Prostate gland (tissue), 2 donors: Measurements from ENCODE around the gene ST8SIA1. TPM values are rescaled to one million over a fixed set of nuclear protein-coding genes. Genes with fewer than 3 reads are reported as not detected.

Source experiments
- DNase-seq: peaks from one replicate; pipeline ENCODE4 v3.0.0-alpha.2; 2019; ENCODE audit warnings: low spot score
- H3K27ac ChIP-seq, 2 donors: fragments of 200-600 bp; sonication (generic); 2 replicates each; pipeline ENCODE4 v1.5.1; 2017 to 2019
- H3K27me3 ChIP-seq: fragments of 200-600 bp; sonication (generic); replicated peaks from 2 replicates; pipeline ENCODE4 v1.5.1; 2019; ENCODE audit not compliant: insufficient read depth
- H3K36me3 ChIP-seq, 2 donors: fragments of 200-600 bp; sonication (generic); 1 replicate in 1 of 2; 2 replicates in 1 of 2; pipeline versions ENCODE4 v1.5.1 to v1.8.1; 2017 to 2019
- H3K4me1 ChIP-seq: fragments of 200-600 bp; sonication (generic); replicated peaks from 2 replicates; pipeline ENCODE4 v1.5.1; 2019
- H3K4me3 ChIP-seq, 2 donors: fragments of 200-600 bp; sonication (generic); 2 replicates each; pipeline ENCODE4 v1.5.1; 2017 to 2019
- H3K9me3 ChIP-seq: fragments of 200-600 bp; sonication (generic); 2 replicates; pipeline ENCODE4 v1.5.1; 2017
- POLR2A ChIP-seq: fragments of 450-650 bp; IDR thresholded peaks from one replicate; pipeline ENCODE4 v1.6.1; 2016; ENCODE audit warnings: antibody characterized with exemption, mild to moderate bottlenecking
- POLR2AphosphoS5 ChIP-seq: sonication (generic); formaldehyde crosslinking; IDR thresholded peaks from one replicate; pipeline ENCODE4 v1.6.1; 2017; ENCODE audit warnings: antibody characterized with exemption
- WGBS: methylation state at CpG from one replicate; pipeline ENCODE4 v1.1.5; 2018; 5-methylcytosine and 5-hydroxymethylcytosine counted together
- intact Hi-C: fragments of 100-400 bp; cut with DNase I; formaldehyde crosslinking; loops from one replicate; pipeline ENCODE4 v1.14.2; 2022
- total RNA-seq, 2 donors: library from RNA; depleted of rRNA; stranded (reverse); fragments of >200 nt; gene quantifications; one replicate each; pipeline ENCODE4 v1.1.0, GENCODE V29; 2016
- TF ChIP-seq, protein P1 (sequence below), 4 experiments: fragments of 200-600 bp in 2 of 4; fragments of 450-650 bp in 2 of 4; sonication (generic) in 2 of 4; IDR thresholded peaks; 1 replicate in 3 of 4; 2 replicates in 1 of 4; pipeline ENCODE4 v1.5.1; 2016 to 2019; ENCODE audit warnings: antibody characterized with exemption in 4 of 4, mild to moderate bottlenecking in 2 of 4, moderate library complexity in 2 of 4

Gene ST8SIA1
- total RNA-seq, 2 donors from 2014 or later: 17.7 to 18.8 TPM

GRCh38 chr12:22204391-22204790 lies 130.1 kb downstream of the ST8SIA1 start:
- H3K4me1 ChIP-seq: no peaks in the 10 kb centered on the region
- H3K36me3 ChIP-seq: no peaks in the 10 kb centered on the region
- DNase-seq: no peak
- intact Hi-C loops: no loop called here
- TF ChIP-seq POLR2AphosphoS5: no peak
- TF ChIP-seq POLR2A: no peak
- TF ChIP-seq, protein P1, sequence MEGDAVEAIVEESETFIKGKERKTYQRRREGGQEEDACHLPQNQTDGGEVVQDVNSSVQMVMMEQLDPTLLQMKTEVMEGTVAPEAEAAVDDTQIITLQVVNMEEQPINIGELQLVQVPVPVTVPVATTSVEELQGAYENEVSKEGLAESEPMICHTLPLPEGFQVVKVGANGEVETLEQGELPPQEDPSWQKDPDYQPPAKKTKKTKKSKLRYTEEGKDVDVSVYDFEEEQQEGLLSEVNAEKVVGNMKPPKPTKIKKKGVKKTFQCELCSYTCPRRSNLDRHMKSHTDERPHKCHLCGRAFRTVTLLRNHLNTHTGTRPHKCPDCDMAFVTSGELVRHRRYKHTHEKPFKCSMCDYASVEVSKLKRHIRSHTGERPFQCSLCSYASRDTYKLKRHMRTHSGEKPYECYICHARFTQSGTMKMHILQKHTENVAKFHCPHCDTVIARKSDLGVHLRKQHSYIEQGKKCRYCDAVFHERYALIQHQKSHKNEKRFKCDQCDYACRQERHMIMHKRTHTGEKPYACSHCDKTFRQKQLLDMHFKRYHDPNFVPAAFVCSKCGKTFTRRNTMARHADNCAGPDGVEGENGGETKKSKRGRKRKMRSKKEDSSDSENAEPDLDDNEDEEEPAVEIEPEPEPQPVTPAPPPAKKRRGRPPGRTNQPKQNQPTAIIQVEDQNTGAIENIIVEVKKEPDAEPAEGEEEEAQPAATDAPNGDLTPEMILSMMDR (IDR thresholded peaks at IDR 0.05): no peak
- no peaks in the 10 kb centered on the region for H3K9me3 ChIP-seq
- H3K27me3 ChIP-seq: no peaks in the 10 kb centered on the region
- H3K27ac ChIP-seq: no peak overlapping the region
- WGBS: 83% methylated on average over 1 of the region's 1 CpG
- no peak overlapping the region for H3K4me3 ChIP-seq

DNA sequence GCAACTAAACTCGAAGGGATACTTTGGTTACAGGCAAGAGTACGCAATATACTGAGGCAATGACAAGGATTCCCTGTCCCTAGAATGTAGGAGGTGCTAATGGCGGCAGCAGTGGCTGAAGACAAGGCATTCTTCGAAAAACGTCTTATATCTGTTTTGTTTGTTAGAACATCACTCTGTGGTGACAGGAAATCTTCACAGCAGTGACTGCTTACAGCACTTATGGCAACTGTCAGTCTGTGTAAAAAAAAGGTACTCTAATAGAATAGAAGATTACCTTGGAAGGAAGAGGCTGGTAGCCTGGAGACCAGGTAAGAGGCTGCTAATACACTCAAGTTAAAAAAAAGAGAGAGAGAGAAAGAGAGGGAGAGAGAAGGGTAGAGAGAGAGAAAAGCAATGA lies 131.7 kb downstream of the ST8SIA1 start:
- Histone ChIP-seq H3K4me3 (no peak overlapping the region), H3K9me3 (no peaks in the 10 kb centered on the region), H3K36me3 (no peaks in the 10 kb centered on the region), H3K27ac (no peak overlapping the region), H3K4me1 (no peaks in the 10 kb centered on the region), H3K27me3 (no peaks in the 10 kb centered on the region)
- intact Hi-C loops: no loop called here
- no peak for DNase-seq
- TF ChIP-seq POLR2A (no peak), POLR2AphosphoS5 (no peak)
- TF ChIP-seq, protein P1 (IDR thresholded peaks at IDR 0.05): no peak
- WGBS: 86% methylated on average over 5 of the region's 5 CpGs

GRCh38 chr12:22201101-22201500 lies 133.4 kb downstream of the ST8SIA1 start:
- Histone ChIP-seq H3K27me3 (no peaks in the 10 kb centered on the region), H3K4me3 (no peak overlapping the region), H3K4me1 (no peaks in the 10 kb centered on the region), H3K9me3 (no peaks in the 10 kb centered on the region), H3K27ac (no peak overlapping the region), H3K36me3 (no peaks in the 10 kb centered on the region)
- no peak for DNase-seq
- 91% methylated on average over 3 of the region's 3 CpGs for WGBS
- intact Hi-C loops: no loop called here
- TF ChIP-seq, protein P1 (IDR thresholded peaks at IDR 0.05): no peak
- TF ChIP-seq POLR2A (no peak), POLR2AphosphoS5 (no peak)

- Histone ChIP-seq H3K27ac (no peak overlapping the region), H3K9me3 (no peaks in the 10 kb centered on the region), H3K4me1 (no peaks in the 10 kb centered on the region), H3K36me3 (no peaks in the 10 kb centered on the region), H3K27me3 (no peaks in the 10 kb centered on the region), H3K4me3 (no peak overlapping the region)
- WGBS: 95% methylated on average over 1 of the region's 1 CpG
- DNase-seq: no peak
- intact Hi-C loops: no loop called here
- TF ChIP-seq, protein P1 (IDR thresholded peaks at IDR 0.05): no peak
These were observed 138.3 kb downstream of the ST8SIA1 start for GRCh38 chr12:22196236-22196635.

DNA sequence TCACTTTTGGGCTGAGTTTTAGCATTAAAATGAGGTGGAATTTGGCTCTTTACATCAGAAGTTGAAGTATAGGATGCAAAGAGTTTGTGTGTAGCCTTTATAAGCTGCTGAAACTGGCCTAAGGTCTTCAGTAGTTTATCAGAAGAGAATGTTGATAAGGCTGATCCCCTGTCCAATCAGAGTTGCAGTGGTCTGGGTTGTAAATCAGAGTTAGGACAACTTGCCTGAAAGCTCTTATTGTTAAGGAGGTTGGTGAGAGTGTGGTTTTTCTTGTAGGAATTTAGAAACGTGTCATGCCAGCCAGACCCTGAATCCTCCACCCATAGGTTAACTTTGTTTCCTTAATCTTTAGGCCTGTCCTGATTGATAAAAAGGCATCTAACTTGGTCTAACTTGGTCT lies 143.5 kb downstream of the ST8SIA1 start:
- TF ChIP-seq POLR2A: no peak
- no peak for TF ChIP-seq POLR2AphosphoS5
- DNase-seq: no peak
- H3K27me3 ChIP-seq: no peaks in the 10 kb centered on the region
- no peak overlapping the region for H3K27ac ChIP-seq
- H3K36me3 ChIP-seq: no peaks in the 10 kb centered on the region
- no peak overlapping the region for H3K4me3 ChIP-seq
- intact Hi-C loops: no loop called here
- 43% methylated on average over 1 of the region's 1 CpG for WGBS
- H3K9me3 ChIP-seq: no peaks in the 10 kb centered on the region
- no peaks in the 10 kb centered on the region for H3K4me1 ChIP-seq
